Measurements from ENCODE around the gene QPRT.

QPRT gene

DNA sequence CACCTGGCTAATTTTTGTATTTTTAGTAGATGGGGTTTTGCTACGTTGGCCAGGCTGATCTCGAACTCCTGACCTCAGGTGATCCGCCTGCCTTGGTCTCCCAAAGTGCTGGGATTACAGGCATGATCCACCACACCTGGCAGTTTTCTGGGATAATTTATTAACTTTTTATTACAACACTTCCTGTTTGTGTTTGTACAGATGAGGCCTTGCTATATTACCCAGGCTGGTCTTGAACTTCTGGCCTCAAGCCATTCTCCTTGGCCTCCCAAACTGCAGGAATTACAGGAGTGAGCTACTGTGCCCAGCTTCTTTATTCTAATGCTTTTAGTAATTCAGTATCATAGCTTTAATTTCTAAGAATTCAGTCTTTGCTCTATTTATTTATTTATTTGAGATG lies 32.0 kb upstream of the QPRT start:
- Histone ChIP-seq H3K9me3 (ENCODE audit: control insufficient read depth, insufficient read depth, low read depth, low read length) (no peaks in the 10 kb centered on the region), H3K4me3 (ENCODE audit: low read depth, low read length) (no peak overlapping the region), H3K36me3 (ENCODE audit: control insufficient read depth in 2 of 2, insufficient read depth in 1 of 2, low read length in 2 of 2) (no peaks in the 10 kb centered on the region), H3K4me1 (ENCODE audit: control insufficient read depth, insufficient read depth, low read length) (no peaks in the 10 kb centered on the region), H3K27ac (ENCODE audit: extremely low read depth, low read depth, low read length) (no peak overlapping the region)
- no peak for TF ChIP-seq ZNF423 (tag by site-specific recombination; IDR thresholded peaks at IDR 0.05)
- no peak for TF ChIP-seq HIC1 (tag by site-specific recombination; IDR thresholded peaks at IDR 0.05)
- no peak for TF ChIP-seq PBX3 (CRISPR knock-in tag; IDR thresholded peaks at IDR 0.05)
- no peak for TF ChIP-seq KLF8 (tag by site-specific recombination; IDR thresholded peaks at IDR 0.05)
- TF ChIP-seq ZNF626 (tag by site-specific recombination; IDR thresholded peaks at IDR 0.05), result no peak
- no peak for TF ChIP-seq ZNF138 (tag by site-specific recombination; IDR thresholded peaks at IDR 0.05; ENCODE audit: borderline replicate concordance)
- ChIA-PET POLR2A (interaction anchor here (0.6 kb wide), 1 partner anchor 703 kb away, joined by 7 read pairs; no protein-coding TSS in a partner anchor), CTCF (interaction anchor here (0.6 kb wide), 1 partner anchor 28 kb away, joined by 3 read pairs; no protein-coding TSS in a partner anchor)

- ChIA-PET CTCF (no interaction called here), POLR2A (interaction anchor here (0.6 kb wide), 1 partner anchor 9 kb away, joined by 3 read pairs; no protein-coding TSS in a partner anchor)
- Histone ChIP-seq H3K27ac (ENCODE audit: extremely low read depth, low read depth, low read length) (no peak overlapping the region), H3K9me3 (ENCODE audit: control insufficient read depth, insufficient read depth, low read depth, low read length) (no peaks in the 10 kb centered on the region), H3K4me3 (ENCODE audit: low read depth, low read length) (no peak overlapping the region), H3K4me1 (ENCODE audit: control insufficient read depth, insufficient read depth, low read length) (no peaks in the 10 kb centered on the region), H3K36me3 (ENCODE audit: control insufficient read depth in 2 of 2, insufficient read depth in 1 of 2, low read length in 2 of 2) (no peaks in the 10 kb centered on the region)
- TF ChIP-seq EGR2 (tag by site-specific recombination; IDR thresholded peaks at IDR 0.05; ENCODE audit: low read depth) (peak; percentile 68), SALL2 (tag by site-specific recombination; IDR thresholded peaks at IDR 0.05; ENCODE audit: borderline replicate concordance) (no peak)
Measured at GRCh38 chr16:29649588-29650494, 29.1 kb upstream of the QPRT start.

GRCh38 chr16:29650771-29651170 lies 28.2 kb upstream of the QPRT start:
- ChIA-PET CTCF (no interaction called here), POLR2A (interaction anchor here (0.6 kb wide), 1 partner anchor 8 kb away, joined by 3 read pairs; no protein-coding TSS in a partner anchor)
- Histone ChIP-seq H3K9me3 (ENCODE audit: control insufficient read depth, insufficient read depth, low read depth, low read length) (no peaks in the 10 kb centered on the region), H3K4me3 (ENCODE audit: low read depth, low read length) (no peak overlapping the region), H3K4me1 (ENCODE audit: control insufficient read depth, insufficient read depth, low read length) (no peaks in the 10 kb centered on the region), H3K27ac (ENCODE audit: extremely low read depth, low read depth, low read length) (no peak overlapping the region), H3K36me3 (ENCODE audit: control insufficient read depth in 2 of 2, insufficient read depth in 1 of 2, low read length in 2 of 2) (no peaks in the 10 kb centered on the region)
- TF ChIP-seq HIC1 (tag by site-specific recombination; IDR thresholded peaks at IDR 0.05), result no peak
- TF ChIP-seq ZBTB49 (tag by site-specific recombination; IDR thresholded peaks at IDR 0.05; ENCODE audit: low read depth), result no peak
- no peak for TF ChIP-seq ZNF138 (tag by site-specific recombination; IDR thresholded peaks at IDR 0.05; ENCODE audit: borderline replicate concordance)
- TF ChIP-seq MEIS1 (CRISPR knock-in tag; IDR thresholded peaks at IDR 0.05; ENCODE audit: borderline replicate concordance), result no peak
- no peak for TF ChIP-seq ZNF791 (tag by site-specific recombination; IDR thresholded peaks at IDR 0.05)
- no peak for TF ChIP-seq ZNF704 (tag by site-specific recombination; IDR thresholded peaks at IDR 0.05)
- TF ChIP-seq, protein P1, sequence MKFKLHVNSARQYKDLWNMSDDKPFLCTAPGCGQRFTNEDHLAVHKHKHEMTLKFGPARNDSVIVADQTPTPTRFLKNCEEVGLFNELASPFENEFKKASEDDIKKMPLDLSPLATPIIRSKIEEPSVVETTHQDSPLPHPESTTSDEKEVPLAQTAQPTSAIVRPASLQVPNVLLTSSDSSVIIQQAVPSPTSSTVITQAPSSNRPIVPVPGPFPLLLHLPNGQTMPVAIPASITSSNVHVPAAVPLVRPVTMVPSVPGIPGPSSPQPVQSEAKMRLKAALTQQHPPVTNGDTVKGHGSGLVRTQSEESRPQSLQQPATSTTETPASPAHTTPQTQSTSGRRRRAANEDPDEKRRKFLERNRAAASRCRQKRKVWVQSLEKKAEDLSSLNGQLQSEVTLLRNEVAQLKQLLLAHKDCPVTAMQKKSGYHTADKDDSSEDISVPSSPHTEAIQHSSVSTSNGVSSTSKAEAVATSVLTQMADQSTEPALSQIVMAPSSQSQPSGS (tag by site-specific recombination; IDR thresholded peaks at IDR 0.05; ENCODE audit: low read depth), result no peak
